ENCODE results near the gene HIP1R.
A peak's percentile ranks its signal among the peaks of the same experiment; 100 is the strongest.
"Not testable (repeated sequence)": the region's sequence is repeated elsewhere in the genome, so short reads cannot be mapped to it uniquely, and the experiment has no call there.

Gene HIP1R

GRCh38 chr12:122889761-122890520, 54.7 kb downstream of the HIP1R start:
- H3K36me3 Mint-ChIP-seq (ENCODE audit: low read depth): no peaks in the 10 kb centered on the region
- peak overlapping the region in 1 of 3 experiments; percentile 58 for H3K27ac Mint-ChIP-seq
- peak overlapping the region in 2 of 3 experiments; percentile 26 to 41 for H3K4me3 Mint-ChIP-seq
- H3K4me1 Mint-ChIP-seq: peaks cover 78% of the 10 kb centered on the region
- H3K27me3 Mint-ChIP-seq (ENCODE audit: low read depth): no peaks in the 10 kb centered on the region
- no peaks in the 10 kb centered on the region for H3K9me3 Mint-ChIP-seq
- TF ChIP-seq CTCF (IDR thresholded peaks at IDR 0.05; ENCODE audit: unreplicated experiment in 3 of 3): no peak

GRCh38 chr12:122891661-122892525, 56.6 kb downstream of the HIP1R start:
- Mint-ChIP-seq H3K36me3 (ENCODE audit: low read depth) (no peaks in the 10 kb centered on the region), H3K4me3 (peak overlapping the region; percentile 45 to 83 (median 62)), H3K27me3 (ENCODE audit: low read depth) (no peaks in the 10 kb centered on the region), H3K4me1 (peaks cover 77% of the 10 kb centered on the region), H3K9me3 (no peaks in the 10 kb centered on the region), H3K27ac (peak overlapping the region; percentile 80 to 86 (median 85))
- no peak for TF ChIP-seq CTCF (IDR thresholded peaks at IDR 0.05; ENCODE audit: unreplicated experiment in 3 of 3)

- H3K27ac Mint-ChIP-seq: peak overlapping the region; percentile 80 to 86 (median 85)
- H3K36me3 Mint-ChIP-seq (ENCODE audit: low read depth); H3K9me3 Mint-ChIP-seq; H3K27me3 Mint-ChIP-seq (ENCODE audit: low read depth): not testable (repeated sequence)
- H3K4me3 Mint-ChIP-seq: peak overlapping the region; percentile 45 to 83 (median 62)
- peaks cover 68% of the 10 kb centered on the region for H3K4me1 Mint-ChIP-seq
Measured at GRCh38 chr12:122892724-122893123, 57.5 kb downstream of the HIP1R start.

GRCh38 chr12:122893208-122894153, 58.2 kb downstream of the HIP1R start:
- Mint-ChIP-seq H3K27ac (peak overlapping the region; percentile 80 to 86 (median 84)), H3K36me3 (ENCODE audit: low read depth) (no peaks in the 10 kb centered on the region), H3K4me3 (peak overlapping the region; percentile 90 to 94 (median 91)), H3K27me3 (ENCODE audit: low read depth) (no peaks in the 10 kb centered on the region), H3K9me3 (no peaks in the 10 kb centered on the region), H3K4me1 (peaks cover 66% of the 10 kb centered on the region)
- no peak for TF ChIP-seq CTCF (IDR thresholded peaks at IDR 0.05; ENCODE audit: unreplicated experiment in 3 of 3)

- peak overlapping the region; percentile 90 to 94 (median 91) for H3K4me3 Mint-ChIP-seq
- no peak for TF ChIP-seq CTCF (IDR thresholded peaks at IDR 0.05; ENCODE audit: unreplicated experiment in 3 of 3)
- H3K4me1 Mint-ChIP-seq: peaks cover 62% of the 10 kb centered on the region
- no peaks in the 10 kb centered on the region for H3K9me3 Mint-ChIP-seq
- H3K36me3 Mint-ChIP-seq (ENCODE audit: low read depth): no peaks in the 10 kb centered on the region
- H3K27ac Mint-ChIP-seq: peak overlapping the region; percentile 80 to 86 (median 84)
- peaks cover 2% of the 10 kb centered on the region for H3K27me3 Mint-ChIP-seq (ENCODE audit: low read depth)
Measured at GRCh38 chr12:122894193-122895121, 59.2 kb downstream of the HIP1R start.
